NCI-H2107 (cell line): Measurements from ENCODE around the gene CRYGA.
A peak's percentile ranks its signal among the peaks of the same experiment; 100 is the strongest.

ENCODE experiments used
- DNase-seq: peaks from one replicate; lab custom pipeline; 2025; lab: John Stamatoyannopoulos, UW

CRYGA gene, protein sequence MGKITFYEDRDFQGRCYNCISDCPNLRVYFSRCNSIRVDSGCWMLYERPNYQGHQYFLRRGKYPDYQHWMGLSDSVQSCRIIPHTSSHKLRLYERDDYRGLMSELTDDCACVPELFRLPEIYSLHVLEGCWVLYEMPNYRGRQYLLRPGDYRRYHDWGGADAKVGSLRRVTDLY

DNA sequence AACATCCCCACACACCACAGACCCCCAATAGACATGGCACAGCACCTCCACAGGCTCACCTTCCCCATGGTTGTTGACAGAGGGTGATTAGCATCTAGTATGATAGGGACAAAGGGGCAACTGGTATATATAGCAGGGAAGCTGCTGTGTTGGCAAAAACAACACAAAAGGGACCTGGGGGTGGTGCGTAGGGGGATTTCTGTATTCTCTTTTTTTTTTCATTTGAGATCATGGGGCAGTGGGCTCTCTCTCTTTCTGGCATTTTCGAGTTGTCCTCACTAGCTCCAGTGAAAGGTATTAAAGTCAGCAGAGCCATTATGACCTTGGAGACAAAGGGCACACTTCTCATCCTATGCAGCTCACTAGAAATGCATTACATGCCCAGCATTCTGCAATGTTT is at the start of gene CRYGA:
CRYGA (minus strand) TSS at position 101 of the 400 bp plus-strand sequence; CDS start at position 68, 33 bp downstream.
- DNase-seq, result no peak

DNA sequence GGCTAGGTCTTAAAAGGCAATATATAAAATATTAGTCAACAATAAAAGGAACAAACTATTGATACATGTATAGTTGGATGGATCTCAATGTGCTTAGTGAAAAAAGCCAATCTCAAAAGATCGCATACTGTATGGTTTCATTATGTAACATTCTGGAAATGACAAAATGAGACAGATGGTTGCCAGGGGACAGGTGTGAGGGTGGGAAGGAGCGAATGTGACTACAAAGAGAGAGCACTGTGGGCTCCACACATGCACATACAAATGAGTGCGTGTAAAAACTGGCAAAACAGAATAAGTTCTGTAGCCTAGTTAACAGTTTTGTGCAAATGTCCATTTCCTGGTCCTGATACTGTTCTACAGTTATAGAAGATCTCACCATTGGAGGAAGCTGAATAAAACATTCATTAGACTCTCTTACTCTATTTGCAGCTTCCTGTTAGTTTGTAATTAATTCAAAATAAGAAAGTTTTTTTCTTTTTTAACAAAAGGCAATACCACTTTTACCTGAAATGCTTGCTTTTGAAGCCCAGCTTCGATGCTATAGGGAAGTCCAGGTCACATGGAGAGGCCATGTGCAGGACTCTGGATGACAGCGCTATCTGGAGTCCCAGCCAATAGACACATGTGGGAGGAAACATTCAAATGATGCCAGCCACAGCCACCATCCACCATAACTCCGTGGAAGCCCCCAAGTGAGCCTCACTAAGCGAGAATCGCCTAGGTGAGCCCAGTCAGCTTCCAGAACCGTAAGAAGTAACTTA is 47.5 kb upstream of the CRYGA start:
- no peak for DNase-seq

DNA sequence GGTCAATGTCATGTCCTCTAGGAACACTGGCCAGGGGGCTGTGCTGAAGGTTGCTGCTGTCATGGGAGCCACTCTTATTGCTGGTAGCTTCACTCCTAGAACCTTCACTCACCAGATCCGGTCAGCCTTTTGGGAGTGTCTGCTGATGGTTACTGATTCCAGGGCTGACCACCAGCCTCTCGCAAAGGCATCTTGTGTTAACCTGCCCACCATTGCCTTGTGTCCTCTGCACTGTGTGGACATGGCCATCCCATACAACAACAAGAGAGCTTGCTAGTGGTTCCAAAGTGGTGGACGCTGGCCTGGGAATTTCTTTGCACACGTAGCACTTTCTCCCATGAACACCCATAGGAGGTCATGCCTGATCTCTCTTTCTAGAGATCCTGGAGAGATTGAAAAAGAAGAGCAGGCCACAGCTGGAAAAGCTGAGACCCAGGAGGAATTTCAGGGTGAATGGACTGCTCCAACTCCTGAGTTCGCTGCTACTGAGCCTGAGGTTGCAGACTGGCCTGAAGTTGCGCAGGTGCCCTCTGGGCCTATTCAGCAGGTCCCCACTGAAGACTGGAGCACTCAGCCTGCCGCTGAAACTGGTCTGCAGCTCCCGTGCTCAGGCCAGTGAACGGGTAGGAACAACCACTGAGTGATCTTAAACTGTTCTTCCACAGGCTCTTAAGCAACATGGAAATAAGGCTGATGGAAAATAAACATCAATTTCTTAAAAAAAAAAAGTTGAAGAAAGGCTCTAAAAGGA is 45.1 kb upstream of the CRYGA start:
- DNase-seq, result no peak

DNA sequence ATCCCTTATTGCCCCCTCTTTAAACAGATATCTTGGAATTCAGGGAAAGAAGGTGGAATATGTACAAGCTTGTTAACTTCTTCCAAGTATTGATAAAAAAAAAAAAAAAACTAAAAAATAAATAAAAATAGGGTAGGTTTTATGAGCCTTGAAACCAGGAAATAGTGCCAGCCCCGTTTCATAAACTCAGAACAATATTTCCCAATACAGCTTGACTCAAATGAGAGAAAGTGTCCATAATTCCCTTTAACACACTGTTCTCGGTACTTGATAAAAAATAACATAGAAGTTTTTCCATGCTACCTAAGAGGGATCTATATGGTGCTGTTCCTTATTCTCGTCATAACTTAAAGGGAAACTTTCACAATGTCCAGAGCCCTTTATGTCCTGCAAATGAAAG is 44.4 kb upstream of the CRYGA start:
- DNase-seq, result no peak

DNA sequence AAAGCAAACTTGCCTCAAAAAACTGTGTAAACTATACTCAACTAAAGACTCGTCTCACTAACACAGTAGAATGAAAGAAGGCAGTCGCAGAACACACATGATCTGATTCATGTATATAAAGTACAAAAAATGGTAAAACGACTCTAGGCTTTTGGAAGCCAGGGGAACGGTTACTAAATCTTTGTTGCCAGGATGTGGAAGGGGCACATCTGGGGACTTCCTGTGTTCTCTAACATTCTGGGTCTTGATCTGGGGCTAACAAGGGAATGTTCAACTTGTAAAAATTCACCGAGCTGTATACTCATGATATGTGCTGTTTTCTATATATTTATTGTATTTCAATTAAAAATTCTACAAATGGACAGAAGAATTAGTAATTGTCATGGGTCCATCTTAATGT is 40.8 kb upstream of the CRYGA start:
- no peak for DNase-seq

DNA sequence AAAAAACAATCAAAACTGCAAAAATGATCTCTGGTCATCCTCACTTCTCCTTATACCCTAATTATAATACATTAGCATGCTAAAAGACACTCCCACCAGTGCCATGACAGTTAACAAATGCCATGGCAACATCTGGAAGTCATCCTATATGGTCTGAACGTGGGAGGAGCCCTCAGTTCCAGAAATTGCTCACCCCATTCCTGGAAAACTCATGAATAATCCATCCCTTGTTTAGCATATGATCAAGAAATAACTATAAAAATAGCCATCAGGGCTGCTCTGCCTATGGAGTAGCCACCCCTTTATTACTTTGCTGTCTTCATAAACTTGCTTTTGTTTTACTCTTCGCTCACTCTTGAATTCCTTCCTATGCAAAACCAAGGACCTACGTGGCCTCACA is 32.1 kb upstream of the CRYGA start:
- DNase-seq, result no peak

DNA sequence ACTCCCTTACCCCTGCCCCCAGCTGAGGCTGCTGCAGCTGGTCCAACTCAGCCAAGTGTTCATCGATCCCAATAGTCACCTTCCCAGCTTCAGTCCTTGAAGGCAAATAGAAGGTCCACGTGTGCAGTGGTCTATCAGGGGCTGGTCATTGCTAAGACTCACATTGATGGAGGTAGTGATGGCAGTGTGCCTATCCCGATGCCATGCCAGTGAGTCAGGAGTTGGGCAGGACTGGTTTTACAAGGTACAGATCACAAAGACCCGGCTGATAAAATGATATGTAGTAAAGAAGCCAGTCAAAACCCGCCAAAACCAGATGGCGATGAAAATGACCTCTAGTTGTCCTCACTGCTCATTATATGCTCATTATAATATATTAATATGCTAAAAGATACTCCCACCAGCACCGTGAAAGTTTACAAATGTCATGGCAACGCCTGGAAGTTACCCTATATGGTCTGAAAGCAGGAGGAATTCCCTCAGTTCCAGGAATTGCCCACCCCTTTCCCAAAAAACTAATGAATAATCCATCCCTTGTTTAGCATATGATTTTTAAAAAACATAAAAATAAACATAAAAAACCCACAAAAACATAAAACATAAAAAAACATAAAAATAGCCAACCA is 29.3 kb upstream of the CRYGA start:
- no peak for DNase-seq

DNA sequence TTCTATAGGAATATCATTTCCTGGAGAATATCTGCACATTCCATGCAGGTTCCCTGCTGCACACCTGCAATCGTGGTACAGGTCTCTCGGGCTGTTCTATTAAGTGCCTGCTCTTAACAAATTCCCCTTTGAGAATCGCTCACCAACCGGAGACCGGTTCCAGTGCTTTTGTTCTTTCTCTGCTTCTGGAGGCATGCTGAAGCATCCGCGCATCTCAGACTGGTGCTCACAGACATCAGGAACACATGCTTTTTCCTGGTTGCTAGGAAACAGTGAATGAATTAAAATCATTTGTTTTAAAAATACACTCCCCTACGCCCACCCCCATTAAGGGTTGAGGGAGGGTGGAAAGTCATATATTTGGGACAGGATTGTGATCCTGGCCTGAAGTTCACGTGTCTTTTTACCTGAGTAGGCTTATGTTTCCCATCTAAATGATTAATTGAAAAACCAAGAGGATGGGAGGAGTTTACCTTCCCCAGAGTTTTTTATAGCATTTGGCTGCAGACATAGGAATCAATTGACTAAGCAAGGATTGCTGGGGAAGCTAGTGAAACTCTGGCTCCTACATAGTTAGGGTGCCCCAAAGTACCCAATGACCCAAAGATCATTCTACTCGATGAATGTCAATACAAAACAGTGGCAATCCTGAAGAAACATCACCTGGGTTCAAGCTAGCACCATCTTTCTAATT is 26.6 kb upstream of the CRYGA start, which contains the start of gene C2orf80:
C2orf80 (minus strand) TSS at position 221 of the 694 bp plus-strand sequence. CDS start 3,044 bp downstream, outside the sequence.
- no peak for DNase-seq

DNA sequence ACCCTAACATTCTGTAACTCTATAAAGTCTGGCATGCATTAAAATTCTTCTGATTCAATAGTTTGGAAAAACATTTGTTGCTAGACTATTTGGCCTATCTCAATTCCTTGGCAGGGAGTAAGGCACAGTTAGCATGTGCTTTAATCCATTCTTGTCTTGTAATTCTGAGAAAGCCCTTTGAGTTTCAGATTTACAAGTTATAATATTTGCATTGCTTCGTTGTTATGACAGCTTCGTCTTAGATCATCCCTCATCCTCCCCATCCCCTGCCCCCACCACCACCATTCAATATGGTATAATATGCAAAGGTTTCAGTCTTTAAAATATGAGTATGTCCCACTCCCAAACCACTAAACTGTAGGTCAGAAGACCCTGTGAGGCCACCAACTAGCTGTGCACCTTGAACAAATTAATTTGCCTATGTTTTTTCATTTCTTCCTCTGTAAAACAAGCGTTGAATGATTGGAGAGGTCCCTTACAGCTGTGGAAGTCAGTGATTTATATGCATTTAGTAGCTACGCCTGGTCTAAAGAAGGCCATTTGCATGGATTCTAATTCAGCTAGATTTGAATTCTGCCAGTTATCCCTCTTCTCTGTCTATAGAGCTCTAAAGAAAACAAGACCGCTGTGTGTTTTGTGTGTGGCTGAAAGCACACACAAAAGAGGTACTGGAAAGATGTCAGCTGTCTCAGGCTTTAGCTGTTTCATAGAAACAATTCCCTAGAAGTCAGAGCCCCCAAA is 25.9 kb upstream of the CRYGA start:
- no peak for DNase-seq

DNA sequence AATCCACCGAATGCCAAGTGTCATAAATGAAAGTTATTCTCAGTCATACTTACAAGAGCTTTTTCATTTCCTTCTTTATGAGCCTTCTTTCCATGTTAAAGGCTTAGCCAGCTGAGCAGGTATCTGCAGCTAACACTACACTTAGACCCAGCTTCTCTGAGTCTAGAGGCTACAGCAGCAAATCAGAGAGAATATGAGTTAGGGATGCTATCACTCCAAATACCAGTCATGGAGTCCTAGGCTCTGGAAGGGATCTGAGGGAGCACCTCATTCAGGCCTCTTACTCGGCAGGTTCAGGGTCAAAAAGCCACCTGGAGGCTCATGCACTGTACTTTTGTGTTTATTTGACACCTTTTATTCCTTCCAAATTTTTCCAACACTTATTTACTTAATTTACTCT is 23.5 kb upstream of the CRYGA start:
- DNase-seq, result no peak

DNA sequence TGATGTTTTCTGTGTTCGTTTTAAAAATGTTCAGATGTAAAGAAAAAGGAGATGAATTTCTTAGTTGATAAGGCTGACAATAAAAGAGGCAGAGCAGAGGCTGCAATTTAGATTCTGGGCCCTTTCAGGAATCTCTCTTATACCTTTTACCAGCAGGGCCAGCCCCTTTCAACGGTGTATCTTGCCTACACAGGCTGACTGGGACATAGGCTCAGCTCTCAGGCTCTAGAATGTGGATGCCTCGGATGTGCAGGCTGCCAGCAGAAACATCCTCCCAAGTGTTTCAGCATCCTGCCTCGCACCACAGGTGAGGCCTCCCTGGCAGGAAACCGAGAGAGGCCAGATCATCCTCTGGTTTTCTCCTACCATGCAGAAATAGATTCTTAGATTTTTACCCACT is 23.1 kb upstream of the CRYGA start:
- no peak for DNase-seq

DNA sequence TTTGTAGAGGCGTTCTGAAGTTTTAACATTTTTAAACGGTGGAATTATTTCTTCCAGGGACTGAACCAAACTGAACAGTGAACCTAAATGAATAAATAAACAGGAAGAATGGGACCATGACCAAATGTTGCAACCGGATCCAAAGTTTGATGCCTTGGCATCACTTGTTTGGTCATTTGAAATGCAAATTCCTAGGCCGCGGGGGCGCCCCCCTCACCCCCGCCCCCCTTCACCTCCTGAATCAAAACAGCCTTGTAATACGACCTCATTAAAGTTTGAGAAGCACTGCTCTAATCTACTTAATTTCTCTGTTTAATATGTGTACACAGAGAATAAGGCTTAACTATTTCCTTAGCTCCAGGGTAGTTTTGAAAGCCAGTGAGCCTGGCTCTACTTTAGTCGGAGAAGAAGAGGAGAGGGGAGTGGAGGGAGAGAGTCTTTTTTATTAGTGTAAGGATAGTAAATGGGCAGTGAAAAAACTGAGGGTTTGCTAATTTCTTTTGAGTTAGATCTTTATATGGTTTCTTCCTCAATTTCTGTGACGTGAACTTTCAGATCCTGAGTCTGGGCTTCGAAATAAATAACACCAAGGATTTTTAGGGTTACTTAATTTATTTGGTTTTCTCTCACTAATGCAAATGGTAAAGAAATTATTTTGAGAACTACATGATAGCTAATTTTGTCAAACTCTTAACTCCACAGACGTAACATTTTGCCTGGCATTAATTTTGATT is 20.8 kb upstream of the CRYGA start:
- no peak for DNase-seq

DNA sequence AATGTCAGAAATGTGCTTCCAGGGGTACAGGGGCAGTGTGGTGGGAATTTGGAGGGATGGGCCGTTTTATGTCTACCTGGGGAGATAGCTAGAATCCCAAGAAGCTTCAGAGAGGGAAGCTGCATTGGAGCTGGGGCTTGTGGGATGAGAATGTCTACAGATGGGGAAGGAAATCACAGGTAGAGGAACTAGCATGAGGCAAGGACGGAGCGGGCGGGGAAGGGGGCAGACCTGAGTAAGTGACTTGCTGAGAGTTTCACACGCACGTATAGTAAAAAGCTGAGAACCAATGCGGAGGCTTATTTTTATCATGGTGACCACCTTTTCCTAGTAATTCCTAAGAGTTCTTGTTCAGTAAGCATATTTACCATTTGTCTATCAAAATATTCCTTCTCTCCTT is 20.1 kb upstream of the CRYGA start:
- no peak for DNase-seq

DNA sequence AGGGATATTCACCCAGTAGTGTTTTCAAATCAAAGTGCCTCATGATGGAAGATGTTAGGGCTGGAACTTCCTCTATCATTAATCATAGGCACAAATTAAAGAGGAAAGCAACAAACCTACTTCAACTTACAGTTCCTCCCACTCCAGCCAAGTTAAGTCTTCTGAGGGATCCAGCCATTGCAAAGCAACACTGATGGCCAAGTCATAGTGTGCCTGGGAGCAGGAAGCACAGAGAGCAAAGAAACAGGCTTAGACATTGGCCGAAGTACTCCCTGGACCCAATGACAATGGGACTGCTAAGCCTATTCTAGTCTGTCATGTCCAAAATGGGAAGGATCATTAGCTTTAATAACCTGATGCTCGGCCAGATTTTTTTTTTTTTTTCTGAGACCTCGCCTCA is 19.4 kb upstream of the CRYGA start:
- DNase-seq, result no peak

DNA sequence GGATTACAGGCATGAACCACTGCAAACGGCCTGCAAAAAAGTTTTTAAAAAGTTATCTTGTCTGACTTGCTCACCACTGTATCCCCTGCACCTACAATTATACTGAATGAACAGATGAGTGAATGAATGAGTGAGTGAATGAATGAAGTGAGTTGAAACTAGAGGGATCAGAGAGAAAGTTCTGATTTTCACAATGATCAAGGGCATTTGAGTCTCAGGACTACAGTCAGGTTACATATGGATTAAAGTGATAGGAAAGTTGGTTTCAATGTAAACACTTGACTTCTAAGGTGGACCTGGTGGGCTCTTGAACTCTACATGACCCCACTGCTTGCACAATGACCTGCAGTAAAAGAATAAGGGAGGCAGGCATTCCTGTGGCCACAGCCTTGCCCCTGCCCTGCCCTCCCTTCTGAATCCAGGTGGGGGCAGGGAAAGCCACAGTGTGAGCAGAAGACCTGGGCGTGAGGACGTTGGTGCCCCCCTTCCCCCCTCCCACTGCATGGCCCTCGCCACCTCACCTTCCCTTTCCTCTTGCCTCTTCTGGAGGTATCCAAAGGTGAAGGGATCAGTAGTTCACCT is 15.7 kb upstream of the CRYGA start:
- no peak for DNase-seq

DNA sequence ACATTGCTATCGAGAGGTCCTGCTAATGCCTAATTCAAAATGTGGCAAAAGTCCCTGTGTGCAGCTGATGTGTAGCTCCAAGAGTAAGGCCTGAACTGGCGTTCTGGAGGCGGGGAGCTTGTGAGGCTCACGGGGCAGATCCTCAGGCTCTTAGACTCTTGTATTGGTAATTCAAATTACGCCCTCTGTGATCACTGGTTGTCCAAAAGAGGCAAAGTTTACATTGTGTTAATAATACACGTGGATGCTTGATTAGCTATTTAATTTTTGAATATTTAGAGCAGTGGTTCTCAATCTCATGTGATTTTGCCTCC is 12.4 kb upstream of the CRYGA start:
- no peak for DNase-seq

DNA sequence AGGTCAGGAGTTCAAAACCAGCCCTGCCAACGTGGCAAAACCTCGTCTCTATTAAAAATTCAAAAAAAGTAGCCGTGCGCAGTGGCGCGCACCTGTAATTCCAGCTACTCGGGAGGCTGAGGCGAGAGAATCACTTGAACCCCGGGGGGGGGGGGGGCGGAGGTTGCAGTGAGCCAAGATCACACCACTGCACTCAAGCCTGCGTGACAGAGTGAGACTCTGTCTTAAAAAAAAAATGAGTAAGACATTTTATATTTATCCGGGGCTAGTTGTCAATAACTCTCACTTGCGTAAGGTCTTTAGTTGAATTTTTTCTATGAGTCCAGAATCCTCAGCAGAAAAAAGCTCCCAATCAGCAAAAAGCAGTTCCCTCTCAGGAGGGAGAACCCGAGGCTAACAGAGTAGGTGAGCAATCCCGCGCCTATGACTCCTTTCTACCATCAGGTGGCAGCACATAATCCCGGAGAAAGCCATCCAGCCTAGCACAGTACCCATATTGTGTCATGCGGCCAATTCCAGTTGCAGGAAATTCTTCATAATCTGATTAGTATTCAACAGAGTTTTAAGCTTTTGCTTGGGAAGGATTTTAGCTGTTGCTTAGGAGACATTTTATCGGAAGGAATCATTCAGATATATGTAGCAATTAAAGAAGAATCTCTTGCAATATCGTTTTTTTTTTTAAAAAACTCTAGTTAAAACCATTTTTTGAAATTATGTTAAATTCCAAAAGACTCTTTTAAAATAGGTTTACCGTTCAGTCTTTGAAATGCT is 11.9 kb upstream of the CRYGA start:
- peak; percentile 53 for DNase-seq

DNA sequence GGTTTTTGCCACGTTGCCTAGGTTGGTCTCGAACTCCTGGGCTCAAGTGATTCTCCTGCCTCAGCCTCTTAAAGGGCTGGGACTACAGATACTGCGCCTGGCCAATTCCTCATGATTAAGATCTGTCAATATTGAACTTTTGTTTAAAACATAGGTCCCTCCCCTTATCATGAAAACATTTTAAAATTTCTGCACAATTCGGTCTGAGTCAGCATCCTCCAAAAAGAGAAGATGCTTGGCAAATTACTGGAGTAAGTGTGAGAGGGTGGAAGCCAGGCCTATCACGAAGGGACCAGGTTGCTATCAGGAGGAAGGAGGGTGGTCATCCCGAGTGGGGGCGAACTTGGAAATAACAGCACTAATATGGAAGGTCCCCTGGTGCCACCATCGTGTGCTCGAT is 10.8 kb upstream of the CRYGA start:
- no peak for DNase-seq

DNA sequence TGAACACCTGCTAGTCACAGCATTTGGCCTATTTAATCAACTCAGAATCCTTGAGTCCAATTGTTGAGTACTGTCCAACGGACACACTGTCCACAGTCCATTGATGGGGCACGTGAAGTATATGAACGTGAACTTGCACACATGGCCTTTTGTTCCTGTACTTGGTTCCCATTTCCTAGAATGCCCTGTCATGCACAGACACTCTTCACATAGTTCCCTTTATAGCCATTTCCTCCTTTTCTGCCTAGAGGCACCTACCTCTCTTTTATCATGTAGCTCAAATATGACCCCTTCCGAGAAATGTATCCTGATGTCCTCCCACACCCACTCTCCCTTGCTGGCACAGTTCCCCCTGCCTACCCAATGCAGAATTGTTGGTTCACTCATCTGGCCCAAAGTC is 8.7 kb upstream of the CRYGA start:
- no peak for DNase-seq
